ENCODE data around the gene PDE7B.

The PDE7B gene

GRCh38 chr6:135994857-135995544, 143.5 kb downstream of the PDE7B start:
- DNase-seq (ENCODE audit: extremely low read depth, insufficient read length): no peak
- TF ChIP-seq CTCF (IDR thresholded peaks at IDR 0.05; ENCODE audit: insufficient read depth, low read length, poor library complexity, severe bottlenecking): no peak
- Histone ChIP-seq H3K36me3 (ENCODE audit: control insufficient read depth, insufficient read depth, low read length) (no peaks in the 10 kb centered on the region), H3K4me3 (replicated peaks; ENCODE audit: low read depth, low read length) (no peak overlapping the region), H3K27me3 (replicated peaks; ENCODE audit: control insufficient read depth, insufficient read depth, low read length) (no peaks in the 10 kb centered on the region; the same call in 1 of the 2 replicates)

- Histone ChIP-seq H3K4me3 (replicated peaks; ENCODE audit: low read depth, low read length) (no peak overlapping the region), H3K36me3 (ENCODE audit: control insufficient read depth, insufficient read depth, low read length) (no peaks in the 10 kb centered on the region), H3K27me3 (replicated peaks; ENCODE audit: control insufficient read depth, insufficient read depth, low read length) (no peaks in the 10 kb centered on the region; the same call in 1 of the 2 replicates)
- DNase-seq (ENCODE audit: extremely low read depth, insufficient read length): no peak
- no peak for TF ChIP-seq CTCF (IDR thresholded peaks at IDR 0.05; ENCODE audit: insufficient read depth, low read length, poor library complexity, severe bottlenecking)
Measured at GRCh38 chr6:135995545-135995898, 144.0 kb downstream of the PDE7B start.

GRCh38 chr6:135996668-135997067, 145.2 kb downstream of the PDE7B start:
- TF ChIP-seq CTCF (IDR thresholded peaks at IDR 0.05; ENCODE audit: insufficient read depth, low read length, poor library complexity, severe bottlenecking): no peak
- no peak for DNase-seq (ENCODE audit: extremely low read depth, insufficient read length)
- H3K36me3 ChIP-seq (ENCODE audit: control insufficient read depth, insufficient read depth, low read length): no peaks in the 10 kb centered on the region
- no peaks in the 10 kb centered on the region; the same call in 1 of the 2 replicates for H3K27me3 ChIP-seq (replicated peaks; ENCODE audit: control insufficient read depth, insufficient read depth, low read length)
- no peak overlapping the region for H3K4me3 ChIP-seq (replicated peaks; ENCODE audit: low read depth, low read length)

- H3K4me3 ChIP-seq (replicated peaks; ENCODE audit: low read depth, low read length): no peak overlapping the region
- H3K36me3 ChIP-seq (ENCODE audit: control insufficient read depth, insufficient read depth, low read length): no peaks in the 10 kb centered on the region
- DNase-seq (ENCODE audit: extremely low read depth, insufficient read length): no peak
- no peaks in the 10 kb centered on the region for H3K27me3 ChIP-seq (replicated peaks; ENCODE audit: control insufficient read depth, insufficient read depth, low read length)
- no peak for TF ChIP-seq CTCF (IDR thresholded peaks at IDR 0.05; ENCODE audit: insufficient read depth, low read length, poor library complexity, severe bottlenecking)
Measured at GRCh38 chr6:135999393-135999792, 147.9 kb downstream of the PDE7B start.

- Histone ChIP-seq H3K4me3 (replicated peaks; ENCODE audit: low read depth, low read length) (no peak overlapping the region), H3K36me3 (ENCODE audit: control insufficient read depth, insufficient read depth, low read length) (no peaks in the 10 kb centered on the region), H3K27me3 (replicated peaks; ENCODE audit: control insufficient read depth, insufficient read depth, low read length) (no peaks in the 10 kb centered on the region)
- DNase-seq (ENCODE audit: extremely low read depth, insufficient read length): no peak
- no peak for TF ChIP-seq CTCF (IDR thresholded peaks at IDR 0.05; ENCODE audit: insufficient read depth, low read length, poor library complexity, severe bottlenecking)
Measured at GRCh38 chr6:136007345-136007744, 155.8 kb downstream of the PDE7B start.

- TF ChIP-seq CTCF (IDR thresholded peaks at IDR 0.05; ENCODE audit: insufficient read depth, low read length, poor library complexity, severe bottlenecking): no peak
Measured at GRCh38 chr6:136011475-136011874, 160.0 kb downstream of the PDE7B start.

More at GRCh38 chr6:136011475-136011874, 160.0 kb downstream of the PDE7B start:
- Histone ChIP-seq H3K27me3 (replicated peaks; ENCODE audit: control insufficient read depth, insufficient read depth, low read length) (no peaks in the 10 kb centered on the region), H3K4me3 (replicated peaks; ENCODE audit: low read depth, low read length) (no peak overlapping the region), H3K36me3 (ENCODE audit: control insufficient read depth, insufficient read depth, low read length) (no peaks in the 10 kb centered on the region)
- no peak for DNase-seq (ENCODE audit: extremely low read depth, insufficient read length)

Data from GM06990 (cell line).